ENCODE results near the gene ZBED3. TPM values are rescaled to one million over a fixed set of nuclear protein-coding genes. Genes with fewer than 3 reads are reported as not detected.

ZBED3 gene
- total and polyA plus RNA-seq, 2 of the 8 experiments (the other 6 are each of a cell fraction or from before 2014, with no cell fraction given), result 7.9 to 9.4 TPM

- TF ChIP-seq TBP (IDR thresholded peaks at IDR 0.05; ENCODE audit: low read depth, low read length) (no peak; the same call in 1 of the 2 replicates), TEAD4 (IDR thresholded peaks at IDR 0.05; ENCODE audit: low read depth, low read length) (peak; percentile 12; the same call in 1 of the 2 replicates), GTF2F1 (IDR thresholded peaks at IDR 0.05; ENCODE audit: borderline replicate concordance, low read depth, low read length) (no peak)
Observed at GRCh38 chr5:77086689-77087483, at the start of gene ZBED3 (continued).
